DMS 273 treated with DMSO at 0.1 percent for 48 hours (cell line): ENCODE results near the gene SYT2.

Experiments
- DNase-seq: peaks from one replicate; lab custom pipeline; 2025; lab: John Stamatoyannopoulos, UW

The SYT2 gene

GRCh38 chr1:202677433-202677832 is 32.8 kb downstream of the SYT2 start:
- DNase-seq, result no peak

GRCh38 chr1:202673531-202673930 is 36.7 kb downstream of the SYT2 start:
- no peak for DNase-seq

- no peak for DNase-seq
These were observed 38.9 kb downstream of the SYT2 start for GRCh38 chr1:202671399-202671798.

GRCh38 chr1:202665417-202665816 is 44.8 kb downstream of the SYT2 start:
- DNase-seq, result no peak

- no peak for DNase-seq
These were observed 46.2 kb downstream of the SYT2 start for GRCh38 chr1:202664083-202664482.

GRCh38 chr1:202663131-202663530 is 47.1 kb downstream of the SYT2 start:
- DNase-seq, result peak; percentile 25

- DNase-seq, result no peak
These were observed 48.2 kb downstream of the SYT2 start for GRCh38 chr1:202662081-202662480.

- DNase-seq, result no peak
These were observed 49.0 kb downstream of the SYT2 start for GRCh38 chr1:202661136-202661845.

- DNase-seq, result peak; percentile 49
These were observed 50.3 kb downstream of the SYT2 start for GRCh38 chr1:202659974-202660373.

GRCh38 chr1:202659541-202659940 is 50.7 kb downstream of the SYT2 start:
- peak; percentile 84 for DNase-seq

- peak; percentile 61 for DNase-seq
These were observed 51.5 kb downstream of the SYT2 start for GRCh38 chr1:202658769-202659168.

GRCh38 chr1:202658251-202658759 is 51.9 kb downstream of the SYT2 start:
- no peak for DNase-seq

- DNase-seq, result no peak
These were observed 53.2 kb downstream of the SYT2 start for GRCh38 chr1:202656951-202657646.

- no peak for DNase-seq
These were observed 54.2 kb downstream of the SYT2 start for GRCh38 chr1:202656057-202656456.

- no peak for DNase-seq
These were observed 56.2 kb downstream of the SYT2 start for GRCh38 chr1:202654079-202654478.

- peak; percentile 21 for DNase-seq
These were observed 60.5 kb downstream of the SYT2 start for GRCh38 chr1:202649553-202650392.

GRCh38 chr1:202648605-202649226 is 61.5 kb downstream of the SYT2 start:
- DNase-seq, result no peak

GRCh38 chr1:202645097-202645476 is 65.2 kb downstream of the SYT2 start:
- no peak for DNase-seq

GRCh38 chr1:202644219-202645096 is 65.8 kb downstream of the SYT2 start:
- no peak for DNase-seq

GRCh38 chr1:202643397-202644218 is 66.6 kb downstream of the SYT2 start:
- DNase-seq, result no peak
